GM12878 (cell line): ENCODE results near the gene ARHGAP30. TPM values are rescaled to one million over a fixed set of nuclear protein-coding genes. Genes with fewer than 3 reads are reported as not detected.
A peak's percentile ranks its signal among the peaks of the same experiment; 100 is the strongest.

ENCODE experiments used
- BMI1 ChIP-seq: fragments of 450-650 bp; IDR thresholded peaks from 2 replicates; pipeline ENCODE4 v1.6.1; 2016; ENCODE audit warnings: mild to moderate bottlenecking, moderate library complexity, borderline replicate concordance
- KDM1A ChIP-seq: fragments of 200-600 bp; sonication (generic); IDR thresholded peaks from 2 replicates; pipeline ENCODE4 v1.6.1; 2016; ENCODE audit warnings: borderline replicate concordance
- LARP7 ChIP-seq: fragments of 450-650 bp; IDR thresholded peaks from 2 replicates; pipeline ENCODE4 v1.6.1; 2017; ENCODE audit warnings: mild to moderate bottlenecking
- MTA3 ChIP-seq: IDR thresholded peaks from 2 replicates; pipeline ENCODE4 v1.6.1; 2012; ENCODE audit warnings: low read length, inconsistent platforms, borderline replicate concordance
- MYB ChIP-seq: fragments of 150-350 bp; IDR thresholded peaks from 2 replicates; pipeline ENCODE4 v1.6.1; 2014; ENCODE audit warnings: mild to moderate bottlenecking, low read depth, low read length, borderline replicate concordance
- POLR2AphosphoS2 ChIP-seq: IDR thresholded peaks from 2 replicates; pipeline ENCODE4 v1.6.1; 2011; ENCODE audit warnings: low read depth, mild to moderate bottlenecking, low read length, improper control_type of control experiment, moderate library complexity
- RAD51 ChIP-seq: fragments of 450-650 bp; IDR thresholded peaks from 2 replicates; pipeline ENCODE4 v1.6.1; 2016; ENCODE audit warnings: moderate library complexity, mild to moderate bottlenecking, inconsistent platforms
- RB1 ChIP-seq: fragments of 450-650 bp; formaldehyde crosslinking; IDR thresholded peaks from 2 replicates; pipeline ENCODE4 v1.6.1; 2017; ENCODE audit warnings: mild to moderate bottlenecking, borderline replicate concordance
- SPI1 ChIP-seq: IDR thresholded peaks from 2 replicates; pipeline ENCODE4 v1.6.1; 2011; ENCODE audit warnings: low read depth, mild to moderate bottlenecking, low read length, moderate library complexity, borderline replicate concordance; ENCODE audit not compliant: insufficient read depth
- ZNF207 ChIP-seq: fragments of 450-650 bp; IDR thresholded peaks from 2 replicates; pipeline ENCODE4 v1.6.1; 2014; ENCODE audit warnings: antibody characterized with exemption, mild to moderate bottlenecking, borderline replicate concordance
- ZNF384 ChIP-seq: IDR thresholded peaks from 2 replicates; pipeline ENCODE4 v1.6.1; 2012; ENCODE audit warnings: low read depth, mild to moderate bottlenecking, low read length, improper control_type of control experiment, borderline replicate concordance
- polyA plus RNA-seq, 11 experiments: library from polyadenylated mRNA; depleted of rRNA in 4 of 11; unstranded in 6 of 11; stranded (reverse) in 5 of 11; fragments of >200 nt; fragmentation: Nextera tagmentation in 4 of 11; fragmentation: Illumina TruSeq in 1 of 11; extraction: Ambion mirVana in 4 of 11; extraction: Trizol in 1 of 11; gene quantifications; 1 replicate in 1 of 11; 2 replicates in 10 of 11; pipeline versions ENCODE4 v1.2.1 to v1.2.3, GENCODE V29; 2011 to 2016; ENCODE audit warnings: inconsistent platforms in 2 of 11, missing spikeins in 2 of 11, low read depth in 1 of 11
- total RNA-seq, 4 experiments: library from RNA; depleted of rRNA in 3 of 4; stranded (reverse); fragments of >200 nt in 3 of 4; fragmentation: Illumina TruSeq in 1 of 4; extraction: Trizol in 1 of 4; gene quantifications; 2 replicates each; pipeline versions ENCODE4 v1.2.1 to v1.2.3, GENCODE V29; 2013 to 2021
- TF ChIP-seq, protein P1 (sequence below): IDR thresholded peaks from 2 replicates; pipeline ENCODE4 v1.6.1; 2012; ENCODE audit warnings: improper control_type of control experiment, low read depth, low read length; ENCODE audit not compliant: insufficient replicate concordance
- TF ChIP-seq, protein P2 (sequence below): IDR thresholded peaks from 2 replicates; pipeline ENCODE4 v1.6.1; 2011; ENCODE audit warnings: borderline replicate concordance, low read depth, mild to moderate bottlenecking, moderate library complexity, mixed read lengths, low read length; ENCODE audit not compliant: insufficient read depth; ENCODE audit errors: extremely low read length
- TF ChIP-seq, protein P3 (sequence below): fragments of 450-650 bp; IDR thresholded peaks from 2 replicates; pipeline ENCODE4 v1.6.1; 2018; ENCODE audit warnings: mild to moderate bottlenecking, low read depth, moderate library complexity; ENCODE audit not compliant: partially characterized antibody
- TF ChIP-seq, protein P4 (sequence below): fragments of 450-650 bp; formaldehyde crosslinking; IDR thresholded peaks from 2 replicates; pipeline ENCODE4 v1.5.0; 2022; ENCODE audit warnings: mild to moderate bottlenecking, missing genetic modification characterization

Gene ARHGAP30
- total and polyA plus RNA-seq, 10 of the 15 experiments (the other 5 are each of a cell fraction or from before 2014, with no cell fraction given) = 12.9 to 143 (median 76.3) TPM

DNA sequence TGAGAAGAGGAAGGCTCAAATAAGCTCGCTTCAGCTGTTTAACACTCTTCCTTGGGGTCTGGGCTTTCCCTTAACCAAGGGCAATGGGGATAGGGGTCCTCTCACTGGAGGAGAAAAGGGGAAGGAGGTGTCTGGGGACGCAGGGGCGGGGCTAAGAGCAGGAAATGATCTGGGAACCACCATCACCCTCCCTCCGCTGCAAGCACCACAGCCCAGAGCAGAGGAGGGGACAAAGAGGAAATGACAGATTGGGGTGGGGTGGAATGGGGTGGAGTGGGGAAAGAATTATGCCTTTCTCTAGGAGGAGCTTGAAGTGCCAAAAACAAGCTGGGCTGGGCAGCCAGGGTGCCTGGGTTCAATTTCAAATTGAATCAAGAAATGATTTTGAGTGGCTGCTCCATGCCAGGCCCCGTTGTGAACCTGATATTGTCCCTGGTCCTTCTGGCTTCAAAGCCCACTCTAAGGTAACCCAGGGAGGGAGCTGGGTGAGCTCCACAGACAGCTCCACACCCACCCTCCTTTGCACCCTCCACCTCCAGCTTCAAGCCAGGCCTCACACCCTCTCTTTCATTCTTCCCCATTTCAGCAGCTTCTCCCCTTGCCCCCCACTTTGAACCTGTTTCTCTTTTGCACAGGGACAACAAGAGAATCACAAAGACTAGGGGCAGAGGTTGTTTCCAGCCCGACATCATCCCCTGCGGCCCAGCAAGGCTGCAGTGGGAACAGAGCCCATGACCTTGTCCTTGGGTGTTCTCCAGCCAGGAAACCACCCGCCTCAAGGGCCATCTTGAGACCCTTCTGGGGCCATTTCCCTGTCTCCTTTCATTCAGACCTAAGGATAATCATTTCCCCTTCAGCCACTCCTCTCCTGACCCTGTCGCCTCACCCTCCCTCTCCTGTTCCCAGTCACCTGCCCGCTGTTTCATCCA is 1.1 kb downstream of the ARHGAP30 start (continued):
- TF ChIP-seq, protein P1, sequence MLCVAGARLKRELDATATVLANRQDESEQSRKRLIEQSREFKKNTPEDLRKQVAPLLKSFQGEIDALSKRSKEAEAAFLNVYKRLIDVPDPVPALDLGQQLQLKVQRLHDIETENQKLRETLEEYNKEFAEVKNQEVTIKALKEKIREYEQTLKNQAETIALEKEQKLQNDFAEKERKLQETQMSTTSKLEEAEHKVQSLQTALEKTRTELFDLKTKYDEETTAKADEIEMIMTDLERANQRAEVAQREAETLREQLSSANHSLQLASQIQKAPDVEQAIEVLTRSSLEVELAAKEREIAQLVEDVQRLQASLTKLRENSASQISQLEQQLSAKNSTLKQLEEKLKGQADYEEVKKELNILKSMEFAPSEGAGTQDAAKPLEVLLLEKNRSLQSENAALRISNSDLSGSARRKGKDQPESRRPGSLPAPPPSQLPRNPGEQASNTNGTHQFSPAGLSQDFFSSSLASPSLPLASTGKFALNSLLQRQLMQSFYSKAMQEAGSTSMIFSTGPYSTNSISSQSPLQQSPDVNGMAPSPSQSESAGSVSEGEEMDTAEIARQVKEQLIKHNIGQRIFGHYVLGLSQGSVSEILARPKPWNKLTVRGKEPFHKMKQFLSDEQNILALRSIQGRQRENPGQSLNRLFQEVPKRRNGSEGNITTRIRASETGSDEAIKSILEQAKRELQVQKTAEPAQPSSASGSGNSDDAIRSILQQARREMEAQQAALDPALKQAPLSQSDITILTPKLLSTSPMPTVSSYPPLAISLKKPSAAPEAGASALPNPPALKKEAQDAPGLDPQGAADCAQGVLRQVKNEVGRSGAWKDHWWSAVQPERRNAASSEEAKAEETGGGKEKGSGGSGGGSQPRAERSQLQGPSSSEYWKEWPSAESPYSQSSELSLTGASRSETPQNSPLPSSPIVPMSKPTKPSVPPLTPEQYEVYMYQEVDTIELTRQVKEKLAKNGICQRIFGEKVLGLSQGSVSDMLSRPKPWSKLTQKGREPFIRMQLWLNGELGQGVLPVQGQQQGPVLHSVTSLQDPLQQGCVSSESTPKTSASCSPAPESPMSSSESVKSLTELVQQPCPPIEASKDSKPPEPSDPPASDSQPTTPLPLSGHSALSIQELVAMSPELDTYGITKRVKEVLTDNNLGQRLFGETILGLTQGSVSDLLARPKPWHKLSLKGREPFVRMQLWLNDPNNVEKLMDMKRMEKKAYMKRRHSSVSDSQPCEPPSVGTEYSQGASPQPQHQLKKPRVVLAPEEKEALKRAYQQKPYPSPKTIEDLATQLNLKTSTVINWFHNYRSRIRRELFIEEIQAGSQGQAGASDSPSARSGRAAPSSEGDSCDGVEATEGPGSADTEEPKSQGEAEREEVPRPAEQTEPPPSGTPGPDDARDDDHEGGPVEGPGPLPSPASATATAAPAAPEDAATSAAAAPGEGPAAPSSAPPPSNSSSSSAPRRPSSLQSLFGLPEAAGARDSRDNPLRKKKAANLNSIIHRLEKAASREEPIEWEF = no peak
- TF ChIP-seq RB1 (no peak), KDM1A (no peak), SPI1 (peak; percentile 69), MYB (no peak), POLR2AphosphoS2 (no peak), LARP7 (no peak), BMI1 (0 out of 2 replicates have a peak, but pooled peaks have one; percentile 34), RAD51 (no peak), MTA3 (peak; percentile 88; the same call in 1 of the 2 replicates), ZNF384 (no peak), ZNF207 (no peak)
- TF ChIP-seq, protein P2, sequence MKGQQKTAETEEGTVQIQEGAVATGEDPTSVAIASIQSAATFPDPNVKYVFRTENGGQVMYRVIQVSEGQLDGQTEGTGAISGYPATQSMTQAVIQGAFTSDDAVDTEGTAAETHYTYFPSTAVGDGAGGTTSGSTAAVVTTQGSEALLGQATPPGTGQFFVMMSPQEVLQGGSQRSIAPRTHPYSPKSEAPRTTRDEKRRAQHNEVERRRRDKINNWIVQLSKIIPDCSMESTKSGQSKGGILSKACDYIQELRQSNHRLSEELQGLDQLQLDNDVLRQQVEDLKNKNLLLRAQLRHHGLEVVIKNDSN = no peak
- TF ChIP-seq, protein P3, sequence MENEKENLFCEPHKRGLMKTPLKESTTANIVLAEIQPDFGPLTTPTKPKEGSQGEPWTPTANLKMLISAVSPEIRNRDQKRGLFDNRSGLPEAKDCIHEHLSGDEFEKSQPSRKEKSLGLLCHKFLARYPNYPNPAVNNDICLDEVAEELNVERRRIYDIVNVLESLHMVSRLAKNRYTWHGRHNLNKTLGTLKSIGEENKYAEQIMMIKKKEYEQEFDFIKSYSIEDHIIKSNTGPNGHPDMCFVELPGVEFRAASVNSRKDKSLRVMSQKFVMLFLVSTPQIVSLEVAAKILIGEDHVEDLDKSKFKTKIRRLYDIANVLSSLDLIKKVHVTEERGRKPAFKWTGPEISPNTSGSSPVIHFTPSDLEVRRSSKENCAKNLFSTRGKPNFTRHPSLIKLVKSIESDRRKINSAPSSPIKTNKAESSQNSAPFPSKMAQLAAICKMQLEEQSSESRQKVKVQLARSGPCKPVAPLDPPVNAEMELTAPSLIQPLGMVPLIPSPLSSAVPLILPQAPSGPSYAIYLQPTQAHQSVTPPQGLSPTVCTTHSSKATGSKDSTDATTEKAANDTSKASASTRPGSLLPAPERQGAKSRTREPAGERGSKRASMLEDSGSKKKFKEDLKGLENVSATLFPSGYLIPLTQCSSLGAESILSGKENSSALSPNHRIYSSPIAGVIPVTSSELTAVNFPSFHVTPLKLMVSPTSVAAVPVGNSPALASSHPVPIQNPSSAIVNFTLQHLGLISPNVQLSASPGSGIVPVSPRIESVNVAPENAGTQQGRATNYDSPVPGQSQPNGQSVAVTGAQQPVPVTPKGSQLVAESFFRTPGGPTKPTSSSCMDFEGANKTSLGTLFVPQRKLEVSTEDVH = no peak
- TF ChIP-seq, protein P4, sequence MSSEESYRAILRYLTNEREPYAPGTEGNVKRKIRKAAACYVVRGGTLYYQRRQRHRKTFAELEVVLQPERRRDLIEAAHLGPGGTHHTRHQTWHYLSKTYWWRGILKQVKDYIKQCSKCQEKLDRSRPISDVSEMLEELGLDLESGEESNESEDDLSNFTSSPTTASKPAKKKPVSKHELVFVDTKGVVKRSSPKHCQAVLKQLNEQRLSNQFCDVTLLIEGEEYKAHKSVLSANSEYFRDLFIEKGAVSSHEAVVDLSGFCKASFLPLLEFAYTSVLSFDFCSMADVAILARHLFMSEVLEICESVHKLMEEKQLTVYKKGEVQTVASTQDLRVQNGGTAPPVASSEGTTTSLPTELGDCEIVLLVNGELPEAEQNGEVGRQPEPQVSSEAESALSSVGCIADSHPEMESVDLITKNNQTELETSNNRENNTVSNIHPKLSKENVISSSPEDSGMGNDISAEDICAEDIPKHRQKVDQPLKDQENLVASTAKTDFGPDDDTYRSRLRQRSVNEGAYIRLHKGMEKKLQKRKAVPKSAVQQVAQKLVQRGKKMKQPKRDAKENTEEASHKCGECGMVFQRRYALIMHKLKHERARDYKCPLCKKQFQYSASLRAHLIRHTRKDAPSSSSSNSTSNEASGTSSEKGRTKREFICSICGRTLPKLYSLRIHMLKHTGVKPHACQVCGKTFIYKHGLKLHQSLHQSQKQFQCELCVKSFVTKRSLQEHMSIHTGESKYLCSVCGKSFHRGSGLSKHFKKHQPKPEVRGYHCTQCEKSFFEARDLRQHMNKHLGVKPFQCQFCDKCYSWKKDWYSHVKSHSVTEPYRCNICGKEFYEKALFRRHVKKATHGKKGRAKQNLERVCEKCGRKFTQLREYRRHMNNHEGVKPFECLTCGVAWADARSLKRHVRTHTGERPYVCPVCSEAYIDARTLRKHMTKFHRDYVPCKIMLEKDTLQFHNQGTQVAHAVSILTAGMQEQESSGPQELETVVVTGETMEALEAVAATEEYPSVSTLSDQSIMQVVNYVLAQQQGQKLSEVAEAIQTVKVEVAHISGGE = no peak
